Activated CD4-positive, alpha-beta T cell treated with anti-CD3 and anti-CD28 coated beads, Interleukin-2, Interleukin-4, amounts not matched to agents 100 ng/mL and 50 ng/mL, durations not matched to agents 16 hours and 8 hours (primary cell): ENCODE data around the gene THSD7A.

ENCODE experiments used
- DNase-seq: peaks from one replicate; pipeline ENCODE4 v3.0.0-alpha.2; 2020; ENCODE audit warnings: low spot score

The THSD7A gene

GRCh38 chr7:11412036-11412435 is 420.0 kb downstream of the THSD7A start:
- no peak for DNase-seq

- DNase-seq: no peak
Observed at GRCh38 chr7:11410656-11411644, 421.0 kb downstream of the THSD7A start.

- DNase-seq: no peak
Observed at GRCh38 chr7:11404355-11404754, 427.6 kb downstream of the THSD7A start.

GRCh38 chr7:11403781-11404180 is 428.2 kb downstream of the THSD7A start:
- DNase-seq: no peak

GRCh38 chr7:11394438-11394837 is 437.6 kb downstream of the THSD7A start:
- no peak for DNase-seq

- no peak for DNase-seq
Observed at GRCh38 chr7:11379641-11380040, 452.4 kb downstream of the THSD7A start.

GRCh38 chr7:11376529-11376928 is 455.5 kb downstream of the THSD7A start:
- no peak for DNase-seq

GRCh38 chr7:11374629-11375028 is 457.4 kb downstream of the THSD7A start:
- no peak for DNase-seq

- peak; percentile 1 for DNase-seq
Observed at GRCh38 chr7:11373546-11374142, 458.4 kb downstream of the THSD7A start.

GRCh38 chr7:11369696-11370095 is 462.3 kb downstream of the THSD7A start:
- no peak for DNase-seq

- DNase-seq: no peak
Observed at GRCh38 chr7:11366118-11366517, 465.9 kb downstream of the THSD7A start.

- DNase-seq: no peak
Observed at GRCh38 chr7:11358637-11359036, 473.4 kb downstream of the THSD7A start.

GRCh38 chr7:11355399-11356005 is 476.5 kb downstream of the THSD7A start:
- DNase-seq: no peak

- DNase-seq: no peak
Observed at GRCh38 chr7:11346302-11346701, 485.7 kb downstream of the THSD7A start.

- DNase-seq: no peak
Observed at GRCh38 chr7:11345621-11346020, 486.4 kb downstream of the THSD7A start.

- peak; percentile 42 for DNase-seq
Observed at GRCh38 chr7:11343818-11344413, 488.1 kb downstream of the THSD7A start.

GRCh38 chr7:11343136-11343535 is 488.9 kb downstream of the THSD7A start:
- DNase-seq: no peak

GRCh38 chr7:11341285-11341944 is 490.6 kb downstream of the THSD7A start:
- peak; percentile 17 for DNase-seq

- no peak for DNase-seq
Observed at GRCh38 chr7:11336432-11336831, 495.6 kb downstream of the THSD7A start.

- no peak for DNase-seq
Observed at GRCh38 chr7:11335947-11336346, 496.1 kb downstream of the THSD7A start.

GRCh38 chr7:11332865-11333228 is 499.2 kb downstream of the THSD7A start:
- no peak for DNase-seq
